SK-N-SH treated with all-trans-retinoic acid at 6 μM for 48 hours (cell line): ENCODE results near the gene NHS.

Experiments used
- ATAC-seq: fragments of 200-7000 bp; cut with Tn5 transposase; 3 replicates; pipeline ENCODE4 v1.9.1; 2020; ENCODE audit warnings: mild to moderate bottlenecking, moderate library complexity
- ARNTL ChIP-seq: fragments of 450-650 bp; formaldehyde crosslinking; IDR thresholded peaks from 2 replicates; pipeline ENCODE4 v1.5.0; 2020; ENCODE audit warnings: low read depth, mild to moderate bottlenecking, moderate library complexity, borderline replicate concordance
- BACH2 ChIP-seq: fragments of 250-450 bp; sonication (Bioruptor Pico); IDR thresholded peaks from 2 replicates; pipeline ENCODE4 v1.9.0; 2021; ENCODE audit warnings: mild to moderate bottlenecking, borderline replicate concordance
- CREB5 ChIP-seq: fragments of 250-450 bp; sonication (Bioruptor Pico); IDR thresholded peaks from 2 replicates; pipeline ENCODE4 v1.5.1; 2020; ENCODE audit warnings: low read depth, mild to moderate bottlenecking, moderate library complexity
- CSDC2 ChIP-seq: fragments of 250-450 bp; sonication (Bioruptor Pico); IDR thresholded peaks from 2 replicates; pipeline ENCODE4 v1.5.0; 2020; ENCODE audit warnings: mild to moderate bottlenecking, moderate library complexity
- CSRNP3 ChIP-seq: fragments of 250-450 bp; sonication (Bioruptor Pico); IDR thresholded peaks from 2 replicates; pipeline ENCODE4 v1.5.1; 2021; ENCODE audit warnings: mild to moderate bottlenecking, moderate library complexity
- ESRRG ChIP-seq: fragments of 250-450 bp; sonication (Bioruptor Pico); IDR thresholded peaks from 2 replicates; pipeline ENCODE4 v1.6.1; 2021; ENCODE audit warnings: mild to moderate bottlenecking
- GLIS3 ChIP-seq: fragments of 250-450 bp; sonication (Bioruptor Pico); IDR thresholded peaks from 2 replicates; pipeline ENCODE4 v1.5.0; 2020; ENCODE audit warnings: mild to moderate bottlenecking, moderate library complexity
- ISL1 ChIP-seq: fragments of 250-450 bp; sonication (Bioruptor Pico); IDR thresholded peaks from 2 replicates; pipeline ENCODE4 v2.1.2; 2022; ENCODE audit warnings: mild to moderate bottlenecking, moderate library complexity
- PATZ1 ChIP-seq: fragments of 250-450 bp; sonication (Bioruptor Pico); IDR thresholded peaks from 2 replicates; pipeline ENCODE4 v1.8.0; 2020; ENCODE audit warnings: mild to moderate bottlenecking, moderate library complexity, borderline replicate concordance
- RARB ChIP-seq: fragments of 250-450 bp; sonication (Bioruptor Pico); IDR thresholded peaks from 2 replicates; pipeline ENCODE4 v1.8.0; 2021; ENCODE audit warnings: mild to moderate bottlenecking, moderate library complexity
- SNAI2 ChIP-seq: fragments of 250-450 bp; sonication (Bioruptor Pico); IDR thresholded peaks from 2 replicates; pipeline ENCODE4 v1.5.0; 2020; ENCODE audit warnings: mild to moderate bottlenecking, moderate library complexity
- TCF4 ChIP-seq: fragments of 250-450 bp; sonication (Bioruptor Pico); IDR thresholded peaks from 2 replicates; pipeline ENCODE4 v1.8.0; 2021; ENCODE audit warnings: mild to moderate bottlenecking, moderate library complexity, borderline replicate concordance
- TSHZ2 ChIP-seq: fragments of 250-450 bp; sonication (Bioruptor Pico); IDR thresholded peaks from 2 replicates; pipeline ENCODE4 v1.5.0; 2020; ENCODE audit warnings: mild to moderate bottlenecking, moderate library complexity
- ZC3H10 ChIP-seq: fragments of 250-450 bp; sonication (Bioruptor Pico); IDR thresholded peaks from 2 replicates; pipeline ENCODE4 v1.5.1; 2021; ENCODE audit warnings: mild to moderate bottlenecking, moderate library complexity
- ZFP3 ChIP-seq: fragments of 250-450 bp; sonication (Bioruptor Pico); IDR thresholded peaks from 2 replicates; pipeline ENCODE4 v1.5.0; 2020; ENCODE audit warnings: mild to moderate bottlenecking, moderate library complexity
- ZFP30 ChIP-seq: fragments of 450-650 bp; formaldehyde crosslinking; IDR thresholded peaks from 2 replicates; pipeline ENCODE4 v1.5.0; 2022; ENCODE audit warnings: mild to moderate bottlenecking, moderate library complexity
- ZNF70 ChIP-seq: fragments of 450-650 bp; formaldehyde crosslinking; IDR thresholded peaks from 2 replicates; pipeline ENCODE4 v1.5.0; 2020; ENCODE audit warnings: mild to moderate bottlenecking, moderate library complexity

The NHS gene

GRCh38 chrX:17610788-17611187 is 235.8 kb downstream of the NHS start:
- TF ChIP-seq SNAI2 (CRISPR knock-in tag) (no peak), ZFP30 (CRISPR knock-in tag) (no peak), ZFP3 (no peak), ISL1 (CRISPR knock-in tag) (0 out of 2 replicates have a peak, but pooled peaks have one; percentile 43)
- no peak for ATAC-seq

- ATAC-seq = no peak
- no peak for TF ChIP-seq ZC3H10 (CRISPR knock-in tag)
Observed at GRCh38 chrX:17613979-17614588, 239.1 kb downstream of the NHS start.

GRCh38 chrX:17616936-17617335 is 241.9 kb downstream of the NHS start:
- TF ChIP-seq BACH2 (CRISPR knock-in tag) = no peak
- TF ChIP-seq CSDC2 (CRISPR knock-in tag) = no peak
- TF ChIP-seq ARNTL (CRISPR knock-in tag) = no peak
- TF ChIP-seq ZNF70 (CRISPR knock-in tag) = no peak
- no peak for TF ChIP-seq ESRRG
- no peak for TF ChIP-seq GLIS3
- no peak for TF ChIP-seq CSRNP3
- TF ChIP-seq ZC3H10 (CRISPR knock-in tag) = no peak
- no peak for TF ChIP-seq ZFP3
- TF ChIP-seq ISL1 (CRISPR knock-in tag) = no peak
- no peak for TF ChIP-seq RARB (CRISPR knock-in tag)
- TF ChIP-seq, all 23 proteins: peak for 0

GRCh38 chrX:17617806-17618205 is 242.8 kb downstream of the NHS start:
- TF ChIP-seq GLIS3 (no peak), ISL1 (CRISPR knock-in tag) (peak; percentile 29; the same call in 1 of the 2 replicates), CSDC2 (CRISPR knock-in tag) (no peak), TSHZ2 (CRISPR knock-in tag) (peak; percentile 51; the same call in 1 of the 2 replicates), ZNF70 (CRISPR knock-in tag) (no peak), ZC3H10 (CRISPR knock-in tag) (no peak), TCF4 (CRISPR knock-in tag) (peak; percentile 59; the same call in 1 of the 2 replicates)
- peak; percentile 56; the same call in 2 of the 3 replicates for ATAC-seq

More at GRCh38 chrX:17616936-17617335, 241.9 kb downstream of the NHS start:
- no peak for ATAC-seq

- TF ChIP-seq TCF4 (CRISPR knock-in tag) (no peak), ISL1 (CRISPR knock-in tag) (no peak), PATZ1 (no peak), ZNF70 (CRISPR knock-in tag) (no peak), TSHZ2 (CRISPR knock-in tag) (no peak), SNAI2 (CRISPR knock-in tag) (no peak), CREB5 (CRISPR knock-in tag) (no peak), CSRNP3 (no peak), ZFP3 (no peak), BACH2 (CRISPR knock-in tag) (no peak)
- TF ChIP-seq, all 23 proteins: peak for 0
- ATAC-seq = no peak
Observed at GRCh38 chrX:17621566-17622270, 246.7 kb downstream of the NHS start.
